HG02870 (cell line): ENCODE measurements around the gene RAD51.

Experiments
- ATAC-seq: cut with Tn5 transposase; IDR thresholded peaks from one replicate; pipeline ENCODE4 v1.9.1; 2021; ENCODE audit warnings: mild to moderate bottlenecking, moderate library complexity; ENCODE audit not compliant: unreplicated experiment

RAD51 gene

DNA sequence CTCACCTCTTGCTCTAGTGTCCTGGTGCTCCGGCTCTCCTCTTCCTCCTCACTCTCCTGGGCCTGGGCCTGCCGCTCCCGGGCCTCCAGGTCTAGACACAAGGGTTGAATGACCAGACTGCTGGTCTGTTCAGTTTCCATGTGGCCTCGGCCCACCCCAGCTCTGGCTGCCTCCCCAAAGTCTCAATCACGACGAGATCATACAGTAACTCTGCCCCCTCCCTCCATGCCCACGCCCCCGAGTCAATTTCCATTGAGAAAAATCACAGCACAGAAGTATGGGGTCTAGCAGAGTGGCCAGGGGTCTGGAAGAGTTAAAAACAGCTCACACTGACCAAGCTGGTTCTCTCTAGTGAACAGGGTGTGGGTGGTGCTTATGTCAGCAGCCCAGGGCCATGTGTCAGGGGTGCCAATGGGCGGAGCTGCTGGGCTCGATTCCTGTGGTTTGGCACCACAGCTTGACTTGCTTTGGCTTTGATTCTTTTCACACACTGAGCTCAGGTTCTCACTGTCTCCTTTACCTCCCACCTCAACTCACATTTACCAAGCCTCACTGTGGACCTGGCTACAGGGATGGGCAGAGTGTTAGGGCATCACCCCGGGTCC lies 81.7 kb downstream of the RAD51 start:
- ATAC-seq, result no peak
